ENCODE measurements around the gene USP17L5. TPM values are rescaled to one million over a fixed set of nuclear protein-coding genes. Genes with fewer than 3 reads are reported as not detected.
A peak's percentile ranks its signal among the peaks of the same experiment; 100 is the strongest.
"Not testable (repeated sequence)": the region's sequence is repeated elsewhere in the genome, so short reads cannot be mapped to it uniquely, and the experiment has no call there.

The USP17L5 gene
- total and polyA plus RNA-seq, 10 donors, result not detected

GRCh38 chr4:9381012-9381534, 41.9 kb downstream of the USP17L5 start:
- peak; percentile 82 for DNase-seq
- H3K4me1 ChIP-seq; intact Hi-C loops (cut with DNase I; ENCODE audit: low total_unique reads); H3K9me3 ChIP-seq; H3K27ac ChIP-seq; H3K36me3 ChIP-seq; H3K27me3 ChIP-seq (replicated peaks in 1 of 7): not testable (repeated sequence)
- peak overlapping the region in 6 of 8 donors; percentile 15 to 61 (median 28) for H3K4me3 ChIP-seq
- 22 to 42% (median 34%) methylated on average over 6 to 36 of the region's 36 CpGs for WGBS, 5 donors
- peak in 9 of 11 experiments; percentile 25 to 78 (median 63) for TF ChIP-seq CTCF (IDR thresholded peaks at IDR 0.05 in 8 of 11, conservative IDR thresholded peaks at IDR 0.05 in 3 of 11)

- H3K36me3 ChIP-seq, result no peaks in the 10 kb centered on the region
- H3K27ac ChIP-seq, result no peak overlapping the region
- no peaks in the 10 kb centered on the region for H3K4me1 ChIP-seq
- no peak for DNase-seq
- TF ChIP-seq CTCF (IDR thresholded peaks at IDR 0.05 in 8 of 11, conservative IDR thresholded peaks at IDR 0.05 in 3 of 11) (no peak), POLR2AphosphoS5 (IDR thresholded peaks at IDR 0.05) (no peak), POLR2A (IDR thresholded peaks at IDR 0.05) (no peak)
- 76 to 100% (median 86%) methylated on average over 1 of the region's 1 CpG for WGBS, 5 donors
- no peak overlapping the region for H3K4me3 ChIP-seq
- H3K9me3 ChIP-seq, result no peaks in the 10 kb centered on the region
- H3K27me3 ChIP-seq (replicated peaks in 1 of 7), result peaks cover 0 to 2% (median 0%) of the 10 kb centered on the region in 7 donors
- intact Hi-C loops (cut with DNase I; ENCODE audit: low total_unique reads), result no loop called here
Observed at GRCh38 chr4:9384126-9384525, 44.9 kb downstream of the USP17L5 start.

GRCh38 chr4:9389001-9389400, 49.8 kb downstream of the USP17L5 start:
- H3K27ac ChIP-seq; DNase-seq; H3K4me3 ChIP-seq; intact Hi-C loops (cut with DNase I; ENCODE audit: low total_unique reads); H3K4me1 ChIP-seq; H3K36me3 ChIP-seq; H3K27me3 ChIP-seq (replicated peaks in 1 of 7); H3K9me3 ChIP-seq: not testable (repeated sequence)
- 27 to 38% (median 36%) methylated on average over 2 of the region's 2 CpGs for WGBS, 5 donors

Other genes starting within 250 kb of the USP17L5 start
- gene FAM90A26, start 169.0 kb upstream of the USP17L5 start, total RNA-seq, result not detected
- not detected for gene FAM90A26, start 169.0 kb upstream of the USP17L5 start, polyA plus RNA-seq
- gene USP17L10, start 128.7 kb upstream of the USP17L5 start, total RNA-seq, result not detected
- gene USP17L10, start 128.7 kb upstream of the USP17L5 start, polyA plus RNA-seq, result not detected
- not detected for gene USP17L11, start 124.0 kb upstream of the USP17L5 start, total RNA-seq
- not detected for gene USP17L11, start 124.0 kb upstream of the USP17L5 start, polyA plus RNA-seq
- not detected for gene USP17L12, start 119.3 kb upstream of the USP17L5 start, total RNA-seq
- gene USP17L12, start 119.3 kb upstream of the USP17L5 start, polyA plus RNA-seq, result not detected
- gene USP17L13, start 114.5 kb upstream of the USP17L5 start, total RNA-seq, result not detected
- gene USP17L13, start 114.5 kb upstream of the USP17L5 start, polyA plus RNA-seq, result not detected
- not detected for gene USP17L15, start 105.0 kb upstream of the USP17L5 start, total RNA-seq
- gene USP17L15, start 105.0 kb upstream of the USP17L5 start, polyA plus RNA-seq, result not detected
- not detected for gene USP17L17, start 95.5 kb upstream of the USP17L5 start, total RNA-seq
- not detected for gene USP17L17, start 95.5 kb upstream of the USP17L5 start, polyA plus RNA-seq
- not detected for gene USP17L18, start 90.8 kb upstream of the USP17L5 start, total RNA-seq
- not detected for gene USP17L18, start 90.8 kb upstream of the USP17L5 start, polyA plus RNA-seq
- gene USP17L19, start 86.0 kb upstream of the USP17L5 start, total RNA-seq, result not detected
- not detected for gene USP17L19, start 86.0 kb upstream of the USP17L5 start, polyA plus RNA-seq
- not detected for gene USP17L20, start 81.3 kb upstream of the USP17L5 start, total RNA-seq
- not detected for gene USP17L20, start 81.3 kb upstream of the USP17L5 start, polyA plus RNA-seq
- gene USP17L21, start 76.5 kb upstream of the USP17L5 start, total RNA-seq, result not detected
- not detected for gene USP17L21, start 76.5 kb upstream of the USP17L5 start, polyA plus RNA-seq
- gene USP17L22, start 71.8 kb upstream of the USP17L5 start, total RNA-seq, result not detected
- not detected for gene USP17L22, start 71.8 kb upstream of the USP17L5 start, polyA plus RNA-seq
- not detected for gene USP17L24, start 14.2 kb upstream of the USP17L5 start, total RNA-seq
- not detected for gene USP17L24, start 14.2 kb upstream of the USP17L5 start, polyA plus RNA-seq
- gene USP17L25, start 9.5 kb upstream of the USP17L5 start, total RNA-seq, result not detected
- not detected for gene USP17L25, start 9.5 kb upstream of the USP17L5 start, polyA plus RNA-seq
- gene USP17L26, start 4.7 kb upstream of the USP17L5 start, total RNA-seq, result not detected
- gene USP17L26, start 4.7 kb upstream of the USP17L5 start, polyA plus RNA-seq, result not detected
- gene USP17L27, start 4.7 kb downstream of the USP17L5 start, total RNA-seq, result not detected
- not detected for gene USP17L27, start 4.7 kb downstream of the USP17L5 start, polyA plus RNA-seq
- gene USP17L28, start 9.5 kb downstream of the USP17L5 start, total RNA-seq, result not detected
- gene USP17L28, start 9.5 kb downstream of the USP17L5 start, polyA plus RNA-seq, result not detected
- gene USP17L29, start 14.2 kb downstream of the USP17L5 start, total RNA-seq, result not detected
- not detected for gene USP17L29, start 14.2 kb downstream of the USP17L5 start, polyA plus RNA-seq
- not detected for gene USP17L30, start 23.7 kb downstream of the USP17L5 start, total RNA-seq
- gene USP17L30, start 23.7 kb downstream of the USP17L5 start, polyA plus RNA-seq, result not detected
- gene DEFB131A, start 105.0 kb downstream of the USP17L5 start, total RNA-seq, result not detected
- gene DEFB131A, start 105.0 kb downstream of the USP17L5 start, polyA plus RNA-seq, result not detected